Neural cell (in vitro differentiated cells): Measurements from ENCODE around the gene TOR1AIP2. TPM values are rescaled to one million over a fixed set of nuclear protein-coding genes. Genes with fewer than 3 reads are reported as not detected.
A peak's percentile ranks its signal among the peaks of the same experiment; 100 is the strongest.

Experiments used
- H2AFZ ChIP-seq: fragments of 200-600, 300-800 bp; sonication (generic), shearing (Covaris generic); 2 replicates; pipeline ENCODE4 v1.6.0; 2014; ENCODE audit warnings: low read depth, mild to moderate bottlenecking, antibody characterized with exemption, low read length, moderate library complexity
- H3F3A ChIP-seq: fragments of 200-600 bp; shearing (Covaris generic); 2 replicates; pipeline ENCODE4 v1.6.1; 2016; ENCODE audit warnings: mild to moderate bottlenecking, moderate library complexity, mixed read lengths, antibody characterized with exemption, low read length; ENCODE audit not compliant: insufficient read depth, poor library complexity, severe bottlenecking
- H3K27ac ChIP-seq: fragments of 200-600, 300-800 bp; sonication (generic), shearing (Covaris generic); 2 replicates; pipeline ENCODE4 v1.5.1; 2014; ENCODE audit warnings: mild to moderate bottlenecking, low read length, moderate library complexity
- H3K27me3 ChIP-seq: fragments of 300-800, 200-600 bp; sonication (generic), shearing (Covaris generic); 2 replicates; pipeline ENCODE4 v1.6.0; 2014; ENCODE audit warnings: mild to moderate bottlenecking, low read depth, low read length, moderate library complexity; ENCODE audit not compliant: insufficient read depth
- H3K36me3 ChIP-seq: fragments of 300-800, 200-600 bp; sonication (generic), shearing (Covaris generic); 2 replicates; pipeline ENCODE4 v1.5.1; 2014; ENCODE audit warnings: mild to moderate bottlenecking, antibody characterized with exemption, low read length, moderate library complexity; ENCODE audit not compliant: insufficient read depth
- H3K4me2 ChIP-seq: fragments of 300-800, 200-600 bp; sonication (generic), shearing (Covaris generic); 2 replicates; pipeline ENCODE4 v1.6.0; 2014; ENCODE audit warnings: mild to moderate bottlenecking, low read length
- H3K4me3 ChIP-seq: fragments of 300-800, 200-600 bp; sonication (generic), shearing (Covaris generic); 2 replicates; pipeline ENCODE4 v1.5.1; 2014; ENCODE audit warnings: mild to moderate bottlenecking, low read length, moderate library complexity
- H3K79me2 ChIP-seq: fragments of 200-600 bp; shearing (Covaris generic); replicated peaks from 2 replicates; pipeline ENCODE4 v1.6.0; 2014; ENCODE audit warnings: mild to moderate bottlenecking, low read length, moderate library complexity; ENCODE audit not compliant: insufficient read depth
- H3K9ac ChIP-seq: fragments of 300-800, 200-600 bp; sonication (generic), shearing (Covaris generic); 2 replicates; pipeline ENCODE4 v1.6.1; 2016; ENCODE audit warnings: mild to moderate bottlenecking, low read length, mixed read lengths
- H3K9me2 ChIP-seq: fragments of 200-600 bp; shearing (Covaris generic); 2 replicates; pipeline ENCODE4 v1.6.1; 2016; ENCODE audit warnings: mild to moderate bottlenecking, low read length, mixed read lengths; ENCODE audit not compliant: insufficient read depth
- H3K9me3 ChIP-seq: fragments of 200-600, 300-800 bp; sonication (generic), shearing (Covaris generic); 2 replicates; pipeline ENCODE4 v1.6.1; 2016; ENCODE audit warnings: mild to moderate bottlenecking, mixed run types, low read length, moderate library complexity, mixed read lengths
- H4K20me1 ChIP-seq: fragments of 200-600 bp; shearing (Covaris generic); 2 replicates; pipeline ENCODE4 v1.6.1; 2016; ENCODE audit warnings: mild to moderate bottlenecking, mixed run types; ENCODE audit not compliant: insufficient read depth
- EP300 ChIP-seq: fragments of 450-650 bp; conservative IDR thresholded peaks from 2 replicates; pipeline ENCODE4 v1.6.1; 2014; ENCODE audit warnings: antibody characterized with exemption, mild to moderate bottlenecking, moderate library complexity; ENCODE audit not compliant: poor library complexity, severe bottlenecking
- EZH2 ChIP-seq: fragments of 200-600, 300-800 bp; shearing (Covaris generic), sonication (generic); IDR thresholded peaks from 2 replicates; pipeline ENCODE4 v1.6.1; 2014; ENCODE audit warnings: antibody characterized with exemption, low read length, borderline replicate concordance, mild to moderate bottlenecking; ENCODE audit not compliant: insufficient read depth, poor library complexity, severe bottlenecking
- MXI1 ChIP-seq: fragments of 450-650 bp; conservative IDR thresholded peaks from 2 replicates; pipeline ENCODE4 v1.6.1; 2014; ENCODE audit warnings: antibody characterized with exemption, mild to moderate bottlenecking; ENCODE audit not compliant: poor library complexity, severe bottlenecking
- POLR2AphosphoS5 ChIP-seq: IDR thresholded peaks from 2 replicates; pipeline ENCODE4 v1.6.1; 2012
- RAD21 ChIP-seq: fragments of 450-650 bp; conservative IDR thresholded peaks from 2 replicates; pipeline ENCODE4 v1.6.1; 2014; ENCODE audit warnings: antibody characterized with exemption, mild to moderate bottlenecking, moderate library complexity
- REST ChIP-seq: IDR thresholded peaks from 2 replicates; pipeline ENCODE4 v1.6.1; 2012; ENCODE audit warnings: borderline replicate concordance
- SMC3 ChIP-seq: fragments of 450-650 bp; conservative IDR thresholded peaks from 2 replicates; pipeline ENCODE4 v1.6.1; 2014; ENCODE audit warnings: antibody characterized with exemption, mild to moderate bottlenecking, moderate library complexity; ENCODE audit not compliant: poor library complexity
- TAF1 ChIP-seq: IDR thresholded peaks from 2 replicates; pipeline ENCODE4 v1.6.1; 2012; ENCODE audit warnings: low read depth
- polyA plus RNA-seq: library from polyadenylated mRNA; depleted of rRNA; stranded (reverse); fragments of >200 nt; gene quantifications from 2 replicates; pipeline ENCODE4 v1.2.3, GENCODE V29; 2014
- TF ChIP-seq, protein P1 (sequence below): fragments of 450-650 bp; IDR thresholded peaks from 2 replicates; pipeline ENCODE4 v1.5.1; 2014; ENCODE audit warnings: antibody characterized with exemption, mild to moderate bottlenecking, moderate library complexity; ENCODE audit not compliant: poor library complexity, severe bottlenecking

Gene TOR1AIP2
- polyA plus RNA-seq, 1 donor from 2014 or later: 44.7 TPM

GRCh38 chr1:179814546-179814838, 63.1 kb downstream of the TOR1AIP2 start:
- Histone ChIP-seq H3K4me2 (peak overlapping the region; percentile 69), H3K79me2 (no peaks in the 10 kb centered on the region), H3K9ac (peak overlapping the region; percentile 64), H3K9me2 (no peaks in the 10 kb centered on the region), H3F3A (peaks cover 8% of the 10 kb centered on the region), H4K20me1 (no peaks in the 10 kb centered on the region), H3K4me3 (peak overlapping the region; percentile 72), H3K9me3 (no peaks in the 10 kb centered on the region), H3K27me3 (no peaks in the 10 kb centered on the region), H3K27ac (peak overlapping the region; percentile 96), H3K36me3 (no peaks in the 10 kb centered on the region), H2AFZ (peak overlapping the region; percentile 15)
- TF ChIP-seq EZH2 (no peak), EP300 (peak; percentile 89)

DNA sequence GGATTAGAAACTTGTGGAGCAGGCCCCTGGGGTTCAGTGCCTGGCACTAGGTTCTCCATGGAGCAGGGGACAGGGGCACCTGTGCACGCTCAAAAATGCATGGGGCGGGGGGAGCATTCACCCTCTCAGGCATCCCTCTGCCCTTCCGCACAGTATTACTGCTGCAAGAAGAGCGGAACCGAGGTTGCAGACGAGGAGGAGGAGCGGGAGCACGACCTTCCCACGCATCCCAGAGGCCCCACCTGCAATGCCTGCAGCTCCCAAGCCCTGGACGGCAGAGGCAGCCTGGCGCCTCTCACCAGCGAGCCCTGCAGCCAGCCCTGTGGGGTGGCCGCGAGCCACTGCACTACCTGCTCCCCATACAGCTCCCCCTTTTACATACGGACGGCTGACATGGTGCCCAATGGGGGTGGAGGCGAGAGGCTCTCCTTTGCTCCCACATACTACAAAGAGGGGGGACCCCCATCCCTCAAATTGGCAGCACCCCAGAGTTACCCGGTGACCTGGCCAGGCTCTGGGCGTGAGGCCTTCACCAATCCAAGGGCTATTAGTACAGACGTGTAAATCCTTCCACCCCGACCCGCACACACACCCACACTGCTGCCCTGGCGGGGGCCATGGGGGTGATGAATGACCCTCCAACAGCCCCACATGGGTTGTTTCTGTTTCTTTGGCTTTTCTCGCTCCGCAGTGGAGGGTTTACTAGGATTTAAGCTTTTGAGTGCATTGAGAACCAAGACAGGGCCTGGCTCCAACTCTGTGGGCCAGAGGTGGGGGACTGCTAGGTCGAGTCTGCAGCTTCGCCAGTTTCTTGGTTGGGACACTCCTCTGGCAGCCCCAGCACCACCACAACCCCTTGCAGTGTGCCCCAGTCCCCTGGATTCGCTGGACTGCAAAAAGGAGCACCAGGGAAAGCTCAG, 63.7 kb downstream of the TOR1AIP2 start:
- no peaks in the 10 kb centered on the region for H3K36me3 ChIP-seq
- peak overlapping the region; percentile 96 for H3K27ac ChIP-seq
- TF ChIP-seq EZH2 (no peak), EP300 (no peak), POLR2AphosphoS5 (no peak), SMC3 (no peak), TAF1 (no peak), REST (no peak), RAD21 (no peak), MXI1 (no peak)
- TF ChIP-seq, protein P1, sequence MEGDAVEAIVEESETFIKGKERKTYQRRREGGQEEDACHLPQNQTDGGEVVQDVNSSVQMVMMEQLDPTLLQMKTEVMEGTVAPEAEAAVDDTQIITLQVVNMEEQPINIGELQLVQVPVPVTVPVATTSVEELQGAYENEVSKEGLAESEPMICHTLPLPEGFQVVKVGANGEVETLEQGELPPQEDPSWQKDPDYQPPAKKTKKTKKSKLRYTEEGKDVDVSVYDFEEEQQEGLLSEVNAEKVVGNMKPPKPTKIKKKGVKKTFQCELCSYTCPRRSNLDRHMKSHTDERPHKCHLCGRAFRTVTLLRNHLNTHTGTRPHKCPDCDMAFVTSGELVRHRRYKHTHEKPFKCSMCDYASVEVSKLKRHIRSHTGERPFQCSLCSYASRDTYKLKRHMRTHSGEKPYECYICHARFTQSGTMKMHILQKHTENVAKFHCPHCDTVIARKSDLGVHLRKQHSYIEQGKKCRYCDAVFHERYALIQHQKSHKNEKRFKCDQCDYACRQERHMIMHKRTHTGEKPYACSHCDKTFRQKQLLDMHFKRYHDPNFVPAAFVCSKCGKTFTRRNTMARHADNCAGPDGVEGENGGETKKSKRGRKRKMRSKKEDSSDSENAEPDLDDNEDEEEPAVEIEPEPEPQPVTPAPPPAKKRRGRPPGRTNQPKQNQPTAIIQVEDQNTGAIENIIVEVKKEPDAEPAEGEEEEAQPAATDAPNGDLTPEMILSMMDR: no peak
- peak overlapping the region; percentile 69 for H3K4me2 ChIP-seq
- peak overlapping the region; percentile 15 for H2AFZ ChIP-seq
- H3K79me2 ChIP-seq: no peaks in the 10 kb centered on the region
- peak overlapping the region; percentile 72 for H3K4me3 ChIP-seq
- H3F3A ChIP-seq: peaks cover 8% of the 10 kb centered on the region
- H3K9me3 ChIP-seq: no peaks in the 10 kb centered on the region
- no peaks in the 10 kb centered on the region for H3K27me3 ChIP-seq
- H3K9me2 ChIP-seq: no peaks in the 10 kb centered on the region
- peak overlapping the region; percentile 64 for H3K9ac ChIP-seq
- no peaks in the 10 kb centered on the region for H4K20me1 ChIP-seq
